Measurements from ENCODE around the gene B3GAT2.
"Not testable (repeated sequence)": the region's sequence is repeated elsewhere in the genome, so short reads cannot be mapped to it uniquely, and the experiment has no call there.

Gene B3GAT2

DNA sequence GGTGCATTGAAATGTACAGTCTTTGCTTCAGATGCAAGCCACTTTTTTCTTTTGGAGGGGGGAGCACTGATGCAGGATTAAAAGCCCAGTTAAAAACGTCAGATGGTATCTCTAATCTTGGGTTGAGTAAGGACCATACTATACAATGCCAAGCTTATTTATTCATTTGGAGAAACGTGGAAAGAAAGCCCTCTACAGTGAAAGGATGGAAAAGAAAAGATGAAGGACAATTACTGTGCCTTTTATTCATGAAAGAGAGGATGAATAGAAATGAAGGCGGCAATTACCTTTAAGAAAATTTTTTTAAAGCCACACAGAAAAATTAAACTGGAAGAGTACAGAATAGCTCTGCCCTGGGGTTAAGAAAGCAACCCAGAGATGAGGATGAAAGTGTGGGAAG is 2.7 kb downstream of the B3GAT2 start:
- Mint-ChIP-seq H3K9me3 (no peaks in the 10 kb centered on the region), H3K27me3 (peaks cover 60% of the 10 kb centered on the region), H3K36me3 (ENCODE audit: low read depth) (no peaks in the 10 kb centered on the region), H3K4me1 (ENCODE audit: low read depth) (peaks cover 10% of the 10 kb centered on the region), H3K27ac (no peak overlapping the region), H3K4me3 (no peak overlapping the region)

DNA sequence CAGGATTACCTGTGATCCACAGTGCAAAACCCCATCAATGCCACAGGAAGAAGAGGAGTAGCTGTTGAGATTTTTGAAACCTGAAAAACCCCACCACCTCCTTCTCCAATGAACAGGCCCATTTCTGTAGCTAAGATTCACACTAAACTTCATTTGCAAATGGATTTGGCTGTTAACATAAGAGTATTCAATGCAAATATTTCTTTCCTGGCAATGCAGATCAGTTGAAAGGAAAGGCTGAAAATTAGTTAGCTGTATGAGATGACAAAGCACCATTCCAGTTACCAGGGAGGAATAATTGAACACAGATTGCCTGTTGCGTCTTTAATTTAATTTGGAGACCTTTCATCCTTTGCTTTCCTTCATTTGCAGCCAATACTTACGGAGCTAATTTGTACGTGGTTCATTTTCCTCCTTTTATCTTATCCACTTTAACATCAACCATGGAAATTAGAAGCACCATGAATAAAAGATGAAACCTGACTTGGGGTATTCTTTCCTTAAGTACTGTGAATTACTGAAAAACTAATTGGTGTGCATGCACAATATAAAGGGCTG is 4.2 kb downstream of the B3GAT2 start:
- Mint-ChIP-seq H3K4me3 (no peak overlapping the region), H3K27ac (no peak overlapping the region), H3K4me1 (ENCODE audit: low read depth) (peaks cover 10% of the 10 kb centered on the region), H3K36me3 (ENCODE audit: low read depth) (no peaks in the 10 kb centered on the region), H3K9me3 (no peaks in the 10 kb centered on the region), H3K27me3 (peaks cover 46% of the 10 kb centered on the region)

DNA sequence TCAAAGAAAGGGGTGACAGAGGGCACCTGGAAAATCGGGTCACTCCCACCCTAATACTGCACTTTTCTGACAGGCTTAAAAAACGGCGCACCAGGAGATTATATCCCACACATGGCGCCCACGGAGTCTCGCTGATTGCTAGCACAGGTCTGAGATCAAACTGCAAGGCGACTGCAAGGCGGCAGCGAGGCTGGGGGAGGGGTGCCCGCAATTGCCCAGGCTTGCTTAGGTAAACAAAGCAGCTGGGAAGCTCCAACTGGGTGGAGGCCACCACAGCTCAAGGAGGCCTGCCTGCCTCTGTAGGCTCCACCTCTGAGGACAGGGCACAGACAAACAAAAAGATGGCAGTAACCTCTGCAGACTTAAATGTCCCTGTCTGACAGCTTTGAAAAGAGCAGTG is 12.5 kb downstream of the B3GAT2 start:
- H3K9me3 Mint-ChIP-seq, H3K27ac Mint-ChIP-seq: not testable (repeated sequence)

DNA sequence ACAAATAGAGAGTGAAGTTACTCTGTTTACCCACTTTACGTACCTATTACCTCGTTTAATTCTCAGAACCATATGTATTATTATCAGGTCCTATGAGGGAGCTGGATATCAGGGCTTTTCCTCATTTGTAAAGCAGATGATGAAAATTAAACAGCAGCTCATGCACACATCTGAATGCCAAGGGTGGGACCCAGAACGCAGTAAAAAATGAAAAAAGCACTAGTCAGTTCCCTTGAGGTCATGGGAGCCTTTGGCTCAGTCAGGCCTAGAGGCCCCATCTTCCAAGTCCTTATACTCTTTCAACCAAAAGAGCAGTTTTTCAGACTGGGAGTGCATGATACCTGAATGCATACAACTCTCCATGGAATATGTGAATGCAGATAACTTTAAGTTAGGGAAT is 23.0 kb downstream of the B3GAT2 start:
- Mint-ChIP-seq H3K4me1 (ENCODE audit: low read depth) (no peaks in the 10 kb centered on the region), H3K27me3 (peaks cover 17% of the 10 kb centered on the region), H3K9me3 (no peaks in the 10 kb centered on the region), H3K27ac (no peak overlapping the region), H3K4me3 (no peak overlapping the region), H3K36me3 (ENCODE audit: low read depth) (no peaks in the 10 kb centered on the region)

More for the DNA sequence above, 12.5 kb downstream of the B3GAT2 start:
- H3K27me3 Mint-ChIP-seq, result peaks cover 16% of the 10 kb centered on the region
- H3K36me3 Mint-ChIP-seq (ENCODE audit: low read depth); H3K4me1 Mint-ChIP-seq (ENCODE audit: low read depth); H3K4me3 Mint-ChIP-seq: not testable (repeated sequence)

DNA sequence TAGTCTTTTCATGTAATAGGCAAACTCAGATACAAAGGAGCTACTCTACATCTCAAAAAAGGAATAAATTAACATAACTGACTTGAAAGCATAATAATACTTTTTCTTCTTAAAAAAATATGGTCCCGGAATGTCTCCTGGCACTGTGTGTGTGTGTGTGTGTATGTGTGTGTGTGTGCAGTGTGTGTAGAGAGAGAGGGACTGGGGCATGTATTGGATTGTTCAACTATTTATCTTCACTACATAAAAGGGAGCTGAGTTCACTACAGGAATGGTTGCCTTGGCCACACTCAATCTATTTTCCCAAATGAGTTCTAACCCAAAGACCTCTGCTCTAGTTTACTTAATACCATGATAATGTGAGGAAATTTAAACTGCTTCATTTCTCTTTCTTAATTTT is 51.1 kb downstream of the B3GAT2 start:
- Mint-ChIP-seq H3K9me3 (no peaks in the 10 kb centered on the region), H3K4me1 (ENCODE audit: low read depth) (no peaks in the 10 kb centered on the region), H3K36me3 (ENCODE audit: low read depth) (no peaks in the 10 kb centered on the region), H3K27me3 (peaks cover 16% of the 10 kb centered on the region), H3K4me3 (no peak overlapping the region), H3K27ac (no peak overlapping the region)

DNA sequence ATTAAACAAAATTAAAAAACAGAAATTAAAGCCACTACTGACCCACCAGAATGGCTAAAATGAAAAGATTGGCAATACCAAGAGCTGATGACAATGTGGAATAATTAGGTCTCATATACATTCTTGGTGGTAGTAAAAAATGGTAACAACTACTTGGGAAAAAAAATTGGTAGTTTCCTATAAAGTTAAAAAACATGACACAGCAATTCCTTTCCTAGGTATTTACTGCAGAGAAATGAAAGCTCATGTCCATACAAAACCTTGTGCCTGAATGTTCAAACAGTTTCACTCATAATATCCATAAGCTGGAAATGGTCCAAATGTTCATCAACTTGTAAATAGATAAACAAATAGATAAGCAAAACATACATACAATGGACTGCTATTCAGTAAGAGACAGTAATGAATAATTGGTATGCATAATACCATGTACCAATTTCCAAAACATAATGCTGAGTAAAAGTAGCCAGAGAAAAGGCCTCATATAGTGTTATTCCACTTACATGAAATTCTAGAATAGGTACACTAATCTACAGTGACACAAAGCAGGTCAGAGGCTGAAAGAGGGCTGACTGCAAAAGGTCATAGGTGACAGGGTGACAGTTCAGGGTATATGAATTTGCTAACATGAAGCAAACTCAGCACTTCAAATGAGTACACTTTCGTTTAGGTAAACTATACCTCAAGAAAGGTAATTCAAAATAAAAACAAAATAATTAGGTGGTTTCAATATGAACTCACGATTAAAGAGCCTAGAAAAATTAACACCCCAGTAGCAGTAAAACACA is 53.0 kb downstream of the B3GAT2 start:
- H3K27ac Mint-ChIP-seq, result no peak overlapping the region
- H3K4me1 Mint-ChIP-seq (ENCODE audit: low read depth), result no peaks in the 10 kb centered on the region
- no peaks in the 10 kb centered on the region for H3K9me3 Mint-ChIP-seq
- no peaks in the 10 kb centered on the region for H3K36me3 Mint-ChIP-seq (ENCODE audit: low read depth)
- H3K4me3 Mint-ChIP-seq, result no peak overlapping the region
- H3K27me3 Mint-ChIP-seq, result peaks cover 29% of the 10 kb centered on the region

DNA sequence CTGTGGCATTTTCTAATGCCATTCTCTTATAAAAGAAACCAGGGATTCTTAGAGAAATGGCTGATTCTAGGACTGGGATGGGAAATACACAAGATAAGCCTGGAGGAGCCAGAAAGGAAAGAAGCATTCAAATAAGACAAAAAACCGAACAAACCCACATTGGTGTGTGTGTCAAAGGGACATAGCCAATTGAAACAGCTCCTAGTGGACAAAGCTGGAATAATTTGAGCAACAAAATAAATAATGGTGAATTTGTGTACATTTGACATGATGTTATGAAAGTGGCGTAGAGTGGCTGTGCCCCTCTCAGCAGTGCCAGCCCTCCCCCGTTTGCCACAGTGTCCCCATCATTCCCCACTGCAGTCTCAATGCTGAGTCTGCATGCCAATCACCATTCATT is 55.5 kb downstream of the B3GAT2 start:
- H3K9me3 Mint-ChIP-seq, result no peaks in the 10 kb centered on the region
- H3K27me3 Mint-ChIP-seq, result peaks cover 35% of the 10 kb centered on the region
- no peak overlapping the region for H3K4me3 Mint-ChIP-seq
- no peaks in the 10 kb centered on the region for H3K36me3 Mint-ChIP-seq (ENCODE audit: low read depth)
- H3K27ac Mint-ChIP-seq, result no peak overlapping the region
- H3K4me1 Mint-ChIP-seq (ENCODE audit: low read depth), result no peaks in the 10 kb centered on the region

DNA sequence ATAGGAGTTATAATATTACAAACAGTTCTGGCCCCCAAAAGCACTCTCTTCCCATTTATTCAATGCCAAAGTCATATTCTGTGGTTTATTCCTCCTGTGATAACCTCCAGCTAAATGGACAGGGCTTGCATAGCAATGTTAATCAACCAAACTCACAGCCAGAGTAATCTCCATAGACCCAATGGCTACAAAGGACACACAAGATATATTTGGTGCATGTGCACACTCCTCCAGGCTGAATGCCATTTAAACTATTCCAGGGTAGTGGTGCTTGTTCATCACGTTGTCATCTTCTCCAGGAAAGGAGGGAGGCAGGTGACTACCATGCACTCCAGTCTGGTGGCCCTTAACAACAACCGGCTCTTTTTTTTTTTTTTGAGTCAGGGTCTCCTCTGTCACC is 56.8 kb downstream of the B3GAT2 start:
- Mint-ChIP-seq H3K9me3 (no peaks in the 10 kb centered on the region), H3K27ac (no peak overlapping the region), H3K4me1 (ENCODE audit: low read depth) (no peaks in the 10 kb centered on the region), H3K27me3 (peaks cover 35% of the 10 kb centered on the region), H3K36me3 (ENCODE audit: low read depth) (no peaks in the 10 kb centered on the region), H3K4me3 (no peak overlapping the region)

DNA sequence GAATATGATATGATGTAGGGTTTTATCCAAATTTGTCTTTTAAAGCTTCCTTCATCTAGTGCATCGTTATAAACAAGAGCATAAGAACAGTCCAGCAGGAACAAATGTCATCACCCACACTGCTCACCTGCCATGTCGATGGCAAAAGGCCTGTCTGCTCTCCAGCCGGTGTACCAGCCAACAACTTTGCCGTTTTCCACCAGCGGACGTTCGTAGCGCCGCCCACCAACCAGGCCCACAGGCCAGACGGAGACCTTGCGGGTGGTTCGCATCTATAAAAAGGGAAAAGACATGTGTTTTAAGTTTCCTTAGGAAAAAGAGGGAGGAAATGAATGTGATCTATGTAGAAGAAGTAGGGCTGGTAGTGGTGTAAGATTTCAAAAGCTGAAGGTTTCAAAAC is 62.9 kb downstream of the B3GAT2 start:
- H3K4me3 Mint-ChIP-seq, result no peak overlapping the region
- peaks cover 12% of the 10 kb centered on the region for H3K27me3 Mint-ChIP-seq
- H3K27ac Mint-ChIP-seq, result no peak overlapping the region
- H3K9me3 Mint-ChIP-seq, result no peaks in the 10 kb centered on the region
- H3K36me3 Mint-ChIP-seq (ENCODE audit: low read depth), result no peaks in the 10 kb centered on the region
- no peaks in the 10 kb centered on the region for H3K4me1 Mint-ChIP-seq (ENCODE audit: low read depth)

DNA sequence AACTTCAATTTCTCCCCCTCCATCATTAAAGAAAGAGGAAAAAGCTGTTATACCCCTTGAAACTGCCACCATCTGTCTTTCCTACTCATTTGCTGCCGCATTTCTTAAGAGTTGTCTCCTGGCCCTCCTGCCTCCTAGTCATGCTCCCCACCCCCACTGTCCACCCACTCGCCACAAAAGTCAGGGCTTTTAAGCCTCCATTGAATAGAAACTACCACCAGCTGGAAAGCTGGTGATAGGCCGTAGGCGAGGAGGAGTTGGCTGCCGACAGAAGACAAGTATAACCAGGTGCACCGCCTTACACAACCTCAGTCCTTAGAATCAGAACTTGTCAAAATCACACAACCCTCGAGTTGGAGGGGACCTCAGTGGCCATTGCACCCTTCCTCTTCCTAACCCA is 67.6 kb downstream of the B3GAT2 start:
- no peaks in the 10 kb centered on the region for H3K9me3 Mint-ChIP-seq
- no peaks in the 10 kb centered on the region for H3K36me3 Mint-ChIP-seq (ENCODE audit: low read depth)

DNA sequence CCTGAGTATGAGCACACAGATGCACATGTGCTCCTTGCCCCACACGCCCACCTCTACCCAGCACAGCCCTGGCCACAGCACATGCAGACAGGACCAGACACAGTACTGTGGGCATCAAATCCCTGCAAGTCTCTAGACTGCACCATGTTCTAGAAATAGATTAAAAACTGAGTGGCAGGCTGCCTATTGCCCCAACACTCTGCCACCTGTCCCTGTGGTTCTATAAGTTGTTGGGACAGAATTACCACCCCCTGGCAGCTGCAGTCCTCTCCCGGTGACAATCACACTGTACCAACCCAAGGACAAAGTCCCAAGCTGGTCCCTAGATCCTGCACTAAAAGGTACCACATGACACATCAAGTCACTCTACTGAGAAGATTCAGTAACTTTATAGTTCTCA is 70.2 kb downstream of the B3GAT2 start:
- Mint-ChIP-seq H3K27ac (no peak overlapping the region), H3K27me3 (peaks cover 3% of the 10 kb centered on the region), H3K4me3 (no peak overlapping the region)

More for the DNA sequence above, 67.6 kb downstream of the B3GAT2 start:
- Mint-ChIP-seq H3K27me3 (peaks cover 4% of the 10 kb centered on the region), H3K4me3 (no peak overlapping the region), H3K4me1 (ENCODE audit: low read depth) (no peaks in the 10 kb centered on the region), H3K27ac (peak overlapping the region; percentile 60)

DNA sequence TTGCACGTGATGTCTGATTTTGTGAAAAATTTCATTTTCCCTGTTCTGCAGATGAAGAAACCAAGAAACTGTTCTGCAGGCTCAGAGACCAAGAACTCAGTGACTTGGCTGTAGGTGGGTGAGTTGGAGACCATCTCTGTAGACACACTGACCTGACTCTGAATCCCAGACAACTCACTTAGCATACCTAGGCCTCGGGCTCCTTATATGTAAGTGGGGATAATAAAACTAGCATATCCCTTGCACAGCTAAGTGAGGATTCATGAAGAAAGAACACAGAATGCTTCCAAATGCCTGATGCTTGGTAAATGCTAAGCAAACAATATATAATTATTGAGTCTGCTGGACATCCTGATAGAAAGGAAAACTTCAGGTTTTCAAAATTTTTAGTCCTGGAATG is 70.8 kb downstream of the B3GAT2 start:
- H3K4me1 Mint-ChIP-seq (ENCODE audit: low read depth), result no peaks in the 10 kb centered on the region
- H3K9me3 Mint-ChIP-seq, result no peaks in the 10 kb centered on the region
- peaks cover 4% of the 10 kb centered on the region for H3K27me3 Mint-ChIP-seq
- no peak overlapping the region for H3K27ac Mint-ChIP-seq
- no peaks in the 10 kb centered on the region for H3K36me3 Mint-ChIP-seq (ENCODE audit: low read depth)
- H3K4me3 Mint-ChIP-seq, result no peak overlapping the region

More for the DNA sequence above, 70.2 kb downstream of the B3GAT2 start:
- H3K4me1 Mint-ChIP-seq (ENCODE audit: low read depth), result no peaks in the 10 kb centered on the region
- no peaks in the 10 kb centered on the region for H3K36me3 Mint-ChIP-seq (ENCODE audit: low read depth)
- H3K9me3 Mint-ChIP-seq, result no peaks in the 10 kb centered on the region

DNA sequence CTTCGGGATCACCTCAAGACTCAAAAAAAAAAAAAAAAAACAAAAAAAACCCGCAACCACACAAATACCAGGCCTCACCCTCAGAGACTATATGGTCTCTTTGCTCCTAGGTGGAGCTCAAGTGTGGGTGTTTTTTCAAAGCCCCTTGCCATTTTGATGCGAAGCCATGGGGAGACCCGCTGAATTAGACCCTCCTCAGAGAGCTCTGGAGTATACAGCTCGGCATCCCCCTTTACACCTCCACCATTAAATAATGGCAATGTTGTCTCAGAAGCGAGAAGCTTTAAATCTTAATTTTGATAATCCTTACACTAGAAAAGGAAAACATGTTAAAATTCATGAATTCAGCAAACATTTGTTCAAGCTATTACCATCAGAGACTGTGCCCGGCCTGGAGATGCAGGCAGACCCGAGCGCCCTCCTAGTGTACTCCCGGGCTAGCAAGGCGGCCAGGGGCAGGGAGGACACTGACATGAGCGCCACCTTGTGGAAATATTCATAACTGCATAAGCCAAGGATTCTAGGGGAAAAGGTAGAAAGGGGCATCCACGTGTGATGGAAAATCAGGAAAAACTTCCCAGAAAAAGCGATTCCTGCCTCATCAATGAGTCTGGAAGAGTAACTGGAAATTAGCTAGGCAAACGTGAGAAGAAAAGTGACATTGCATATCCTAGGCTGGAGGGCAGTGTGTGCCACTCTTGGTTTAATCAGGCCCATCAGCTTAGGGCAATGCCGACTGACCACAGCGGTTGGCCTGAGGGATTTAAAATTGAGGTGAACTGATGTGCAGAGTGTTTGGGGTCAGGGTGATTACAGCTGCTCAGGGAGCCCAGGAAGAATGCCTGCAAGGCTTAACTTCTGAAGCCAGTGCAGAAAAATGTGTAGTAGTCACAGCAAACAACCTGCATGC is 72.5 kb downstream of the B3GAT2 start:
- Mint-ChIP-seq H3K27ac (no peak overlapping the region), H3K36me3 (ENCODE audit: low read depth) (no peaks in the 10 kb centered on the region), H3K4me3 (no peak overlapping the region), H3K9me3 (no peaks in the 10 kb centered on the region), H3K4me1 (ENCODE audit: low read depth) (no peaks in the 10 kb centered on the region), H3K27me3 (peaks cover 9% of the 10 kb centered on the region)

DNA sequence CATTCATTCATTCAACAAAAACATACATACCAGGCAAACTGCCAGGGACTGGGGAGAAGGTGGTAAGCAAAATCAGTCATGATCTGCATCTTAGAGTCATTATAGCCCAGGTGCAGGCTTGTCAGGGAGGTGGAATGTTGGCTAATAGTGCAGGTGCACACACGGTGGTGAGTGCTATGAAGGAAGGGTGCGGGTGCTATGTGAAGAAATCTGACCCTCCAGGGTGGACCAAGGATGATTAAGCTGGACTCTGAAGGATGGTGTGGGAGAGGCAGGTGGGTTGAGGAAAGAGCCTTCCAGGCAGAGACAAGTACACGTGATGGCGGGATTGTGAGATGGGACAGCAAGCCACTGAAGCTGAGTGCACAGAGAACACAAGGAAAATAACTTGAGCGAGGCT is 77.4 kb downstream of the B3GAT2 start:
- Mint-ChIP-seq H3K9me3 (no peaks in the 10 kb centered on the region), H3K27me3 (peaks cover 19% of the 10 kb centered on the region), H3K27ac (no peak overlapping the region), H3K4me3 (no peak overlapping the region), H3K4me1 (ENCODE audit: low read depth) (no peaks in the 10 kb centered on the region), H3K36me3 (ENCODE audit: low read depth) (no peaks in the 10 kb centered on the region)

All from stimulated activated naive CD8-positive, alpha-beta T cell treated with anti-CD3 and anti-CD28 coated beads, Interleukin-15, Interleukin-2, amounts not matched to agents 100 ng/mL and 50 ng/mL, for 24 hours (primary cell).